ENCODE measurements around the gene FAM204A.

The FAM204A gene

GRCh38 chr10:118332948-118333710 is 9.0 kb downstream of the FAM204A start:
- no peak overlapping the region for H3K27ac ChIP-seq
- no peak for DNase-seq (ENCODE audit: low read depth, low spot score)

- H3K27ac ChIP-seq = no peak overlapping the region
- DNase-seq (ENCODE audit: low read depth, low spot score) = no peak
Observed at GRCh38 chr10:118332236-118332635, 9.9 kb downstream of the FAM204A start.

GRCh38 chr10:118330295-118331076 is 11.6 kb downstream of the FAM204A start:
- no peak overlapping the region for H3K27ac ChIP-seq
- DNase-seq (ENCODE audit: low read depth, low spot score) = no peak

- DNase-seq (ENCODE audit: low read depth, low spot score) = no peak
Observed at GRCh38 chr10:118324140-118324539, 18.0 kb downstream of the FAM204A start.

GRCh38 chr10:118321724-118322575 is 20.2 kb downstream of the FAM204A start:
- H3K27ac ChIP-seq = no peak overlapping the region

More at GRCh38 chr10:118324140-118324539, 18.0 kb downstream of the FAM204A start:
- no peak overlapping the region for H3K27ac ChIP-seq

GRCh38 chr10:118315629-118316028 is 26.5 kb downstream of the FAM204A start:
- no peak for DNase-seq (ENCODE audit: low read depth, low spot score)
- no peak overlapping the region for H3K27ac ChIP-seq

More at GRCh38 chr10:118321724-118322575, 20.2 kb downstream of the FAM204A start:
- no peak for DNase-seq (ENCODE audit: low read depth, low spot score)

- no peak overlapping the region for H3K27ac ChIP-seq
- DNase-seq (ENCODE audit: low read depth, low spot score) = no peak
Observed at GRCh38 chr10:118314882-118315281, 27.2 kb downstream of the FAM204A start.

GRCh38 chr10:118311505-118311904 is 30.6 kb downstream of the FAM204A start:
- no peak for DNase-seq (ENCODE audit: low read depth, low spot score)
- no peak overlapping the region for H3K27ac ChIP-seq

GRCh38 chr10:118310822-118311221 is 31.3 kb downstream of the FAM204A start:
- no peak for DNase-seq (ENCODE audit: low read depth, low spot score)
- no peak overlapping the region for H3K27ac ChIP-seq

GRCh38 chr10:118309911-118310310 is 32.2 kb downstream of the FAM204A start:
- H3K27ac ChIP-seq = no peak overlapping the region
- no peak for DNase-seq (ENCODE audit: low read depth, low spot score)

GRCh38 chr10:118308664-118309063 is 33.5 kb downstream of the FAM204A start:
- no peak for DNase-seq (ENCODE audit: low read depth, low spot score)
- H3K27ac ChIP-seq = no peak overlapping the region

- no peak for DNase-seq (ENCODE audit: low read depth, low spot score)
- H3K27ac ChIP-seq = no peak overlapping the region
Observed at GRCh38 chr10:118307859-118308258, 34.3 kb downstream of the FAM204A start.

GRCh38 chr10:118307220-118307619 is 34.9 kb downstream of the FAM204A start:
- DNase-seq (ENCODE audit: low read depth, low spot score) = no peak
- no peak overlapping the region for H3K27ac ChIP-seq

GRCh38 chr10:118305730-118306129 is 36.4 kb downstream of the FAM204A start:
- DNase-seq (ENCODE audit: low read depth, low spot score) = no peak
- no peak overlapping the region for H3K27ac ChIP-seq

- DNase-seq (ENCODE audit: low read depth, low spot score) = peak; percentile 24
- H3K27ac ChIP-seq = no peak overlapping the region
Observed at GRCh38 chr10:118304521-118304920, 37.6 kb downstream of the FAM204A start.

GRCh38 chr10:118301211-118301610 is 40.9 kb downstream of the FAM204A start:
- no peak overlapping the region for H3K27ac ChIP-seq
- DNase-seq (ENCODE audit: low read depth, low spot score) = no peak

- DNase-seq (ENCODE audit: low read depth, low spot score) = peak; percentile 18
- no peak overlapping the region for H3K27ac ChIP-seq
Observed at GRCh38 chr10:118300320-118300719, 41.8 kb downstream of the FAM204A start.

- H3K27ac ChIP-seq = no peak overlapping the region
- no peak for DNase-seq (ENCODE audit: low read depth, low spot score)
Observed at GRCh38 chr10:118298787-118299186, 43.3 kb downstream of the FAM204A start.

GRCh38 chr10:118291122-118291521 is 51.0 kb downstream of the FAM204A start:
- H3K27ac ChIP-seq = peak overlapping the region; percentile 56
- DNase-seq (ENCODE audit: low read depth, low spot score) = no peak

- peak overlapping the region; percentile 56 for H3K27ac ChIP-seq
- DNase-seq (ENCODE audit: low read depth, low spot score) = peak; percentile 41
Observed at GRCh38 chr10:118290471-118290995, 51.6 kb downstream of the FAM204A start.
